K562 (cell line): ENCODE measurements around the gene BEST2. TPM values are rescaled to one million over a fixed set of nuclear protein-coding genes. Genes with fewer than 3 reads are reported as not detected.

Source experiments
- ADNP ChIP-seq: fragments of 200-800 bp; sonication (Bioruptor generic); IDR thresholded peaks from 2 replicates; pipeline ENCODE4 v1.6.1; 2016; ENCODE audit warnings: missing genetic modification characterization, missing compliant biosample characterization
- BDP1 ChIP-seq: IDR thresholded peaks from 3 replicates; pipeline ENCODE4 v1.6.1; 2011; ENCODE audit not compliant: insufficient read length, insufficient read depth
- CEBPG ChIP-seq, 3 experiments: fragments of 200-800 bp in 1 of 3; sonication (Bioruptor generic) in 1 of 3; sonication (generic) in 1 of 3; formaldehyde crosslinking in 1 of 3; IDR thresholded peaks in 2 of 3; conservative IDR thresholded peaks in 1 of 3; 2 replicates each; pipeline versions ENCODE4 v1.6.1 to v1.8.0; 2016 to 2022; ENCODE audit warnings: missing compliant biosample characterization in 2 of 3, missing genetic modification characterization in 2 of 3, mild to moderate bottlenecking in 1 of 3, missing genetic modification reagents in 1 of 3
- ETV6 ChIP-seq, 3 experiments: fragments of 150-350 bp in 1 of 3; sonication (generic) in 1 of 3; formaldehyde crosslinking in 1 of 3; IDR thresholded peaks; 2 replicates each; pipeline versions ENCODE4 v1.6.1 to v1.8.0; 2014 to 2022; ENCODE audit warnings: borderline replicate concordance in 2 of 3, low read depth in 2 of 3, antibody characterized with exemption in 1 of 3, low read length in 1 of 3, mild to moderate bottlenecking in 1 of 3, missing genetic modification reagents in 1 of 3
- FOXP1 ChIP-seq: sonication (generic); formaldehyde crosslinking; IDR thresholded peaks from 2 replicates; pipeline ENCODE4 v1.8.0; 2022; ENCODE audit warnings: mild to moderate bottlenecking, missing genetic modification reagents
- GTF3C2 ChIP-seq: IDR thresholded peaks from 3 replicates; pipeline ENCODE4 v1.6.1; 2011; ENCODE audit warnings: borderline replicate concordance, mild to moderate bottlenecking, moderate library complexity; ENCODE audit not compliant: insufficient read length; ENCODE audit errors: extremely low read depth
- HNRNPK ChIP-seq: fragments of 200-400 bp; formaldehyde crosslinking; IDR thresholded peaks from one replicate; pipeline ENCODE4 v1.6.1; 2018; ENCODE audit warnings: mild to moderate bottlenecking, low read depth, low read length; ENCODE audit not compliant: poor library complexity, severe bottlenecking
- MBD2 ChIP-seq: sonication (generic); IDR thresholded peaks from 2 replicates; pipeline ENCODE4 v1.6.1; 2016; ENCODE audit warnings: low read depth, borderline replicate concordance
- PHF20 ChIP-seq: fragments of 450-650 bp; IDR thresholded peaks from 2 replicates; pipeline ENCODE4 v1.6.1; 2018; ENCODE audit not compliant: partially characterized antibody
- SMARCA5 ChIP-seq: fragments of 450-650 bp; IDR thresholded peaks from 2 replicates; pipeline ENCODE4 v1.6.1; 2016
- ZNF436 ChIP-seq: fragments of 250-450, 450-650 bp; sonication (Bioruptor Pico); formaldehyde crosslinking; IDR thresholded peaks from 2 replicates; pipeline ENCODE4 v1.7.0; 2020; ENCODE audit warnings: mild to moderate bottlenecking
- polyA plus RNA-seq, 8 experiments: library from polyadenylated mRNA; depleted of rRNA in 4 of 8; stranded (reverse) in 5 of 8; unstranded in 3 of 8; fragments of >200 nt; fragmentation: Nextera tagmentation in 2 of 8; fragmentation: Illumina TruSeq in 1 of 8; extraction: Ambion mirVana in 2 of 8; extraction: Trizol in 1 of 8; gene quantifications; 2 replicates each; pipeline versions ENCODE4 v1.2.1 to v1.2.3, GENCODE V29; 2011 to 2014; ENCODE audit warnings: inconsistent platforms in 1 of 8, missing spikeins in 1 of 8
- total RNA-seq, 7 experiments: library from RNA; depleted of rRNA in 6 of 7; stranded (reverse); fragments of >200 nt in 6 of 7; fragmentation: Illumina TruSeq in 2 of 7; extraction: Trizol in 2 of 7; gene quantifications; 2 replicates each; pipeline versions ENCODE4 v1.2.1 to v1.2.3, GENCODE V29; 2011 to 2021; ENCODE audit warnings: low replicate concordance in 1 of 7
- TF ChIP-seq, protein P1 (sequence below): sonication (generic); formaldehyde crosslinking; IDR thresholded peaks from 2 replicates; pipeline ENCODE4 v1.8.0; 2023; ENCODE audit warnings: missing genetic modification reagents, mild to moderate bottlenecking, borderline replicate concordance
- TF ChIP-seq, protein P2 (sequence below): sonication (generic); formaldehyde crosslinking; IDR thresholded peaks from 2 replicates; pipeline ENCODE4 v1.5.0; 2020; ENCODE audit warnings: missing genetic modification reagents
- TF ChIP-seq, protein P3 (sequence below): sonication (generic); formaldehyde crosslinking; IDR thresholded peaks from 2 replicates; pipeline ENCODE4 v1.8.1; 2023; ENCODE audit warnings: mild to moderate bottlenecking, missing genetic modification reagents, moderate library complexity

The BEST2 gene
- total and polyA plus RNA-seq, 9 of the 15 experiments (the other 6 are each of a cell fraction or from before 2014, with no cell fraction given): not detected

GRCh38 chr19:12806242-12807081 is 54.9 kb downstream of the BEST2 start, which contains the start of gene RNASEH2A (continued):
- TF ChIP-seq, protein P1, sequence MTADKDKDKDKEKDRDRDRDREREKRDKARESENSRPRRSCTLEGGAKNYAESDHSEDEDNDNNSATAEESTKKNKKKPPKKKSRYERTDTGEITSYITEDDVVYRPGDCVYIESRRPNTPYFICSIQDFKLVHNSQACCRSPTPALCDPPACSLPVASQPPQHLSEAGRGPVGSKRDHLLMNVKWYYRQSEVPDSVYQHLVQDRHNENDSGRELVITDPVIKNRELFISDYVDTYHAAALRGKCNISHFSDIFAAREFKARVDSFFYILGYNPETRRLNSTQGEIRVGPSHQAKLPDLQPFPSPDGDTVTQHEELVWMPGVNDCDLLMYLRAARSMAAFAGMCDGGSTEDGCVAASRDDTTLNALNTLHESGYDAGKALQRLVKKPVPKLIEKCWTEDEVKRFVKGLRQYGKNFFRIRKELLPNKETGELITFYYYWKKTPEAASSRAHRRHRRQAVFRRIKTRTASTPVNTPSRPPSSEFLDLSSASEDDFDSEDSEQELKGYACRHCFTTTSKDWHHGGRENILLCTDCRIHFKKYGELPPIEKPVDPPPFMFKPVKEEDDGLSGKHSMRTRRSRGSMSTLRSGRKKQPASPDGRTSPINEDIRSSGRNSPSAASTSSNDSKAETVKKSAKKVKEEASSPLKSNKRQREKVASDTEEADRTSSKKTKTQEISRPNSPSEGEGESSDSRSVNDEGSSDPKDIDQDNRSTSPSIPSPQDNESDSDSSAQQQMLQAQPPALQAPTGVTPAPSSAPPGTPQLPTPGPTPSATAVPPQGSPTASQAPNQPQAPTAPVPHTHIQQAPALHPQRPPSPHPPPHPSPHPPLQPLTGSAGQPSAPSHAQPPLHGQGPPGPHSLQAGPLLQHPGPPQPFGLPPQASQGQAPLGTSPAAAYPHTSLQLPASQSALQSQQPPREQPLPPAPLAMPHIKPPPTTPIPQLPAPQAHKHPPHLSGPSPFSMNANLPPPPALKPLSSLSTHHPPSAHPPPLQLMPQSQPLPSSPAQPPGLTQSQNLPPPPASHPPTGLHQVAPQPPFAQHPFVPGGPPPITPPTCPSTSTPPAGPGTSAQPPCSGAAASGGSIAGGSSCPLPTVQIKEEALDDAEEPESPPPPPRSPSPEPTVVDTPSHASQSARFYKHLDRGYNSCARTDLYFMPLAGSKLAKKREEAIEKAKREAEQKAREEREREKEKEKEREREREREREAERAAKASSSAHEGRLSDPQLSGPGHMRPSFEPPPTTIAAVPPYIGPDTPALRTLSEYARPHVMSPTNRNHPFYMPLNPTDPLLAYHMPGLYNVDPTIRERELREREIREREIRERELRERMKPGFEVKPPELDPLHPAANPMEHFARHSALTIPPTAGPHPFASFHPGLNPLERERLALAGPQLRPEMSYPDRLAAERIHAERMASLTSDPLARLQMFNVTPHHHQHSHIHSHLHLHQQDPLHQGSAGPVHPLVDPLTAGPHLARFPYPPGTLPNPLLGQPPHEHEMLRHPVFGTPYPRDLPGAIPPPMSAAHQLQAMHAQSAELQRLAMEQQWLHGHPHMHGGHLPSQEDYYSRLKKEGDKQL (CRISPR knock-in tag): no peak
- TF ChIP-seq GTF3C2 (no peak), CEBPG (CRISPR knock-in tag; IDR thresholded peaks at IDR 0.05) (no peak; the same call in 1 of the 2 replicates), CEBPG (tag; conservative IDR thresholded peaks at IDR 0.05 in 1 of 2, IDR thresholded peaks at IDR 0.05 in 1 of 2) (no peak), BDP1 (no peak), ZNF436 (CRISPR knock-in tag) (no peak), FOXP1 (CRISPR knock-in tag) (peak; percentile 34; the same call in 1 of the 2 replicates), SMARCA5 (no peak), HNRNPK (no peak), MBD2 (peak; percentile 56; the same call in 1 of the 2 replicates), ADNP (tag) (no peak), PHF20 (peak; percentile 81), ETV6 (IDR thresholded peaks at IDR 0.05; ENCODE audit: borderline replicate concordance in 1 of 2, low read depth in 2 of 2, low read length in 1 of 2) (no peak), ETV6 (CRISPR knock-in tag; IDR thresholded peaks at IDR 0.05; ENCODE audit: borderline replicate concordance) (no peak)
- TF ChIP-seq, protein P2, sequence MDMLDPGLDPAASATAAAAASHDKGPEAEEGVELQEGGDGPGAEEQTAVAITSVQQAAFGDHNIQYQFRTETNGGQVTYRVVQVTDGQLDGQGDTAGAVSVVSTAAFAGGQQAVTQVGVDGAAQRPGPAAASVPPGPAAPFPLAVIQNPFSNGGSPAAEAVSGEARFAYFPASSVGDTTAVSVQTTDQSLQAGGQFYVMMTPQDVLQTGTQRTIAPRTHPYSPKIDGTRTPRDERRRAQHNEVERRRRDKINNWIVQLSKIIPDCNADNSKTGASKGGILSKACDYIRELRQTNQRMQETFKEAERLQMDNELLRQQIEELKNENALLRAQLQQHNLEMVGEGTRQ (CRISPR knock-in tag): no peak
- TF ChIP-seq, protein P3, sequence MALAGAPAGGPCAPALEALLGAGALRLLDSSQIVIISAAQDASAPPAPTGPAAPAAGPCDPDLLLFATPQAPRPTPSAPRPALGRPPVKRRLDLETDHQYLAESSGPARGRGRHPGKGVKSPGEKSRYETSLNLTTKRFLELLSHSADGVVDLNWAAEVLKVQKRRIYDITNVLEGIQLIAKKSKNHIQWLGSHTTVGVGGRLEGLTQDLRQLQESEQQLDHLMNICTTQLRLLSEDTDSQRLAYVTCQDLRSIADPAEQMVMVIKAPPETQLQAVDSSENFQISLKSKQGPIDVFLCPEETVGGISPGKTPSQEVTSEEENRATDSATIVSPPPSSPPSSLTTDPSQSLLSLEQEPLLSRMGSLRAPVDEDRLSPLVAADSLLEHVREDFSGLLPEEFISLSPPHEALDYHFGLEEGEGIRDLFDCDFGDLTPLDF (CRISPR knock-in tag): peak; percentile 93
